ENCODE data around the gene MAJIN.
A peak's percentile ranks its signal among the peaks of the same experiment; 100 is the strongest.

Gene MAJIN

GRCh38 chr11:64930340-64930739 lies 41.6 kb downstream of the MAJIN start:
- DNase-seq: no peak

- DNase-seq: no peak
Measured at GRCh38 chr11:64929625-64930024, 42.3 kb downstream of the MAJIN start.

GRCh38 chr11:64928957-64929356 lies 43.0 kb downstream of the MAJIN start:
- DNase-seq: no peak

- no peak for DNase-seq
Measured at GRCh38 chr11:64926689-64927088, 45.2 kb downstream of the MAJIN start.

- DNase-seq: no peak
Measured at GRCh38 chr11:64925536-64926436, 46.1 kb downstream of the MAJIN start.

- no peak for DNase-seq
Measured at GRCh38 chr11:64924910-64925284, 47.0 kb downstream of the MAJIN start.

GRCh38 chr11:64923944-64924909 lies 47.7 kb downstream of the MAJIN start, which contains the start of gene PPP2R5B:
Gene PPP2R5B (plus strand): TSS chr11:64924689. CDS start chr11:64925735, 1,046 bp downstream.
- peak; percentile 89 for DNase-seq

GRCh38 chr11:64923151-64923661 lies 48.7 kb downstream of the MAJIN start:
- DNase-seq: no peak

- no peak for DNase-seq
Measured at GRCh38 chr11:64921384-64921783, 50.5 kb downstream of the MAJIN start.

GRCh38 chr11:64920124-64920523 lies 51.8 kb downstream of the MAJIN start:
- no peak for DNase-seq

GRCh38 chr11:64919627-64920026 lies 52.3 kb downstream of the MAJIN start:
- no peak for DNase-seq

GRCh38 chr11:64918017-64918416 lies 53.9 kb downstream of the MAJIN start:
- no peak for DNase-seq

GRCh38 chr11:64917663-64917995 lies 54.3 kb downstream of the MAJIN start:
- DNase-seq: no peak

- peak; percentile 98 to 99 for DNase-seq
Measured at GRCh38 chr11:64916775-64917662, 54.9 kb downstream of the MAJIN start, which contains the start of gene ATG2A. Gene ATG2A (minus strand): TSS chr11:64917209. CDS start chr11:64917135, 74 bp downstream.

GRCh38 chr11:64916040-64916774 lies 55.7 kb downstream of the MAJIN start:
- DNase-seq: peak; percentile 13 to 27

- DNase-seq: no peak
Measured at GRCh38 chr11:64915376-64915887, 56.5 kb downstream of the MAJIN start.

GRCh38 chr11:64914123-64914522 lies 57.8 kb downstream of the MAJIN start:
- DNase-seq: no peak

- DNase-seq: no peak
Measured at GRCh38 chr11:64913171-64913727, 58.7 kb downstream of the MAJIN start.

GRCh38 chr11:64911689-64912088 lies 60.2 kb downstream of the MAJIN start:
- no peak for DNase-seq

GRCh38 chr11:64911142-64911541 lies 60.8 kb downstream of the MAJIN start:
- no peak for DNase-seq
